Measurements from ENCODE around the gene PGM5.

Gene PGM5

DNA sequence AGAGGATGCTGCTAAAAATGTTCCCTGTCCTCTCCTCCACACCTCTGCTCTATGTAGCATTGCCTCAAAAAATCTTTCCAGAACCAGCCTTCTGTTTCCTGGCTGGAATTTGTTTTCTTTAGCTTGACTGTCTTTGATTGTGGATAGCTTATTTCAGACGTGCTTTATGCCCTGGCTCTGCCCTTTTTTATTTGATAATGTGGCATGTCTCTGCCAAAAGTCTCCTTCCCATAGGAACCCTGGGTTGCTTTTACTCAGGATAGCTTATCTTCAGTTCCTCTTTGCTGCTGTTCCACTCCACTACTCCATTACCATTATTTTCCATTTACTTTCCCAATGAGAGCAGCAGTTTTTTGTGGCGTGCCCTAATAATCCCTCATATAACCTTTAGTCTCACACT is 185.2 kb downstream of the PGM5 start:
- no peak for DNase-seq

DNA sequence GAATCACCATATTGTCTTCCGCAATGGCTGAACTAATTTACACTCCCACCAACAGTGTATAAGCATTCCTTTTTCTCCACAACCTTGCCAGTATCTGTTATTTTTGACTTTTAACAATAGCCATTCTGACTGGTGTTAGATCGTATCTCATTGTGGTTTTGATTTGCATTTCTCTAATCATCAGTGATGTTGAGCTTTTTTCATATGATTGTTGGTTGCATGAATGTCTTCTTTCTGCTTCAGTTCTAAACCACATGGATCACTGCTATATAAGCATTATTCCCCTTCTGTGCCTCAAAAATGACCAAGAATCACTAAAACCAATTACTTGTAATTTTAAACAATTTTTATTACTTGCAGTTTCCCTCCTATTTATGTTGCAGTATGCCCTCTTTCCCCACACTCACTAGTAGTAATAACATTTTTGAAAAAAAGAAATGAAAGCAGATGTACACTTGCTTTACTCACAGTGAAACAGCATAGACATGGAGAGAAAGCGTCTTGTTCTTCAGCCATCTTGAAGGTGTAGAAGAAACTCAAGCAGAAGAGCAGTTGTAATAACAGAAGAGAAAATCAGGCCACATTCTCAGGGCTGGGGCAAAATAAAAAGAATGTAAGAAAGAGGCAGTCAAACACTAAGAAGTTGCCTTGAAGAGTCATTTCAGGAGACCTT is 188.8 kb downstream of the PGM5 start:
- DNase-seq = no peak

DNA sequence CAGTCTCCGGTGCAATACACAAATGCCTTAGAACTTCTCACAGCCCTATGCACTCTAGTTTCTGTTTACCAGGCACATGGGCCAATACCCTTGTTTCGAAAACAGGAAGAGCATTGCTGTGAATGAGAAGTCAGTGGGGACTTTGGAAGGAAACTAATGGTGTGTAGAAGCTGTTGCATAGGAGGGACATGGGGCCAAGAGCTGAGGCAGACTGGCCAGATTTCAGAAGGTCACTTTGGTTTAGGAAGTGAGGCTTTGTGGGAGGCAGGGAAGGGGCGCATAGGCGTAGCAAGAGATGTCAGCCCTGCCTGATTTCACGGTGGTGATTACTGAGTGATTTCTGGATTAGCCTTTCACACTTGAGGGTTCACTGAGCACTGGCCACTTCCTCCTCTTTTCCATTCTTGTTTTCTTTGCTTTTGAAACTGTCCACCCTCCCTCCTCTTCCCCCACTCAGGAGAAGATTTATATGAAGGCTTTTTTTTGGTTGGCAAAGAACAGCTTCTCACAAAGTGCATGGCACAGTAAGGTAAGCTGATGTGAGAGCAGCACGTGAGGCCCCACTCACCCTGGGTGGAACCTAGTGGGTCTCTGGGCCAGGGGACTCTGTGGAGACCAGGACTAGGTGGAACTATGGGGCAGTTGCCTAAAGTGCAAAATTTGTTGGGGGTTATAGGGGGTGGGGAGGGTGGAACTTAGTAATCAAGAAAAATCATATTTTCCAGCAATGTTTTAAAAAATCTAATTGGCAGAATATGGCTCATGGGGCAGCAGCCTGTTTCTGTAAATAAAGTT is 190.4 kb downstream of the PGM5 start:
- peak; percentile 18 to 44 for DNase-seq

- no peak for DNase-seq
Measured at GRCh38 chr9:68547417-68547816, 191.0 kb downstream of the PGM5 start.

- no peak for DNase-seq
Measured at GRCh38 chr9:68548241-68548640, 191.8 kb downstream of the PGM5 start.

GRCh38 chr9:68551191-68551590 is 194.8 kb downstream of the PGM5 start:
- peak in 1 of 2 donors; percentile 13 for DNase-seq

- no peak for DNase-seq
Measured at GRCh38 chr9:68552700-68553476, 196.5 kb downstream of the PGM5 start.

- DNase-seq = no peak
Measured at GRCh38 chr9:68555437-68556150, 199.2 kb downstream of the PGM5 start.

DNA sequence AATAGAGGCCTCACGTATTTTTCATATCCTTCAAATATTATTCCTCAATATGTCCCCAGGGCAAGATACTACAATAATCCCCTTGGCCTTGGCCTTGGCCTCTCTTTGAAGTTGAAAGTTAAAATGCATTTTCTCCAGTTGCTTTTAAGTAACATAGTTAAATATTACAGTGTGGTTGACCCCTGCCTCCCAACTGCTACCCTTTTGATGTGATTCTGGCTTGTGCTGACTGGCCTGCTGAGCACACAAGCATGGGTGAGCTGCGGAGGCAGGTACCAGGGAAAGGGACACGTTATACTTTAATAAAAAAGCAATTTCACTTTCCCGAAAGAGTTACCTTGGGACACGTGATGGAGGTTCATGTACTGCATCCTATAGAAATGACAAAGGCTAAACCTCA is 202.1 kb downstream of the PGM5 start:
- DNase-seq = no peak

GRCh38 chr9:68560071-68560844 is 203.8 kb downstream of the PGM5 start:
- peak; percentile 41 to 68 for DNase-seq

DNA sequence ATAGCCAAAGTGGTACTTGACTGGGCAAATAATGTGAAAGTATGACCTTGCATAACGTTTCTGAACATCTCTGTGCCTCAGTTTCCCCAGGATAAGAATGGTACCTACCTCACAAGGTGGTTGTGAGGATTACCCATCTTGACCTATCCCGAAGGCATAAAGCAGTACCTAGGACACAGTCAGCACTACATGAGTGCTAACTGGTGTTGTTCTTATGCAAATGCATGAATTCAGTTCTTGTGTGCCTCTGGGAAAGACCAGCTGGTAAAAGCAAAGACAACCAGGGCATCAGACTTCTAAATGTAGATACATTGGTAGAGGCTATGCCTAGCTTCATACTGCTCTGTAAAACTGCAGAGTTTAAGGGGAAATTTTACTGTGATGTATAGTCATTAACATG is 206.1 kb downstream of the PGM5 start:
- no peak for DNase-seq

DNA sequence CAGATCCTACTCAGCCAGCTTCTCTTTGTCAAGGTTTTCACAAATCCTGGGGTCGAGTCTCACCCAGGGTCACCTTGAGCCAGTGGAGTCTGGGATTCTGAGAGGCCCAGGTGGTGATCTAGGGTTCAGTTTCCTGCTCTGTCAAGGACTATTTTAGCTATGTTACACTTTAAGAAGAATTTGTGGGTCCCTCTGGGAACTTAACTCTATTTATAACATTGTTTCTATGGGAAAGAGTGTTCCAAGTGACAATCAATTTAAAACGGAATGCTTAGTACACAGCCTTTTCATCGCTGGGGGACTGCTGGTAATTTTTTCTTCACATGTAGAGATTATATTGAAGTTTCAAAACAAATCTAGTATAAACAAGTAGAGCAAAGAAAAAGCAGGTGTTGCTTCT is 211.2 kb downstream of the PGM5 start:
- DNase-seq = no peak

DNA sequence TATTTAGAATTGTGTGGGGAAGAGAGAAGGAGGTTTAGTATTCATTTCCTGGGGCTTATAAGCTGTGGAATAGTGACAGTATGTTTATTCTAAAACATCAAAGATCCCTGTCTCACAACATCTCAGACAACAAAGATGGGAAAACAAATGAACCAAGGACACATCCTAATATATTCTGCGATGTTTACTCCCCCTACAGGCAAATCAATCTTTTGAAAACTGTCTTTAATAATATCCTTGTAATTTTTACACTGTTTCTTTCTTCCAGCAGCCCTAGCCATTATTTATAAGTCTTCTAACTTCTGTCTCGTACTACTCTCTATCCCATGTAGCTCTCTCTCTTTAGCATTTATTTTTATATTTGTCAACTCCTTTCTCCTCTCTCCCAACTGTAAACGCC is 217.7 kb downstream of the PGM5 start:
- no peak for DNase-seq

- no peak for DNase-seq
Measured at GRCh38 chr9:68575817-68576216, 219.4 kb downstream of the PGM5 start.

DNA sequence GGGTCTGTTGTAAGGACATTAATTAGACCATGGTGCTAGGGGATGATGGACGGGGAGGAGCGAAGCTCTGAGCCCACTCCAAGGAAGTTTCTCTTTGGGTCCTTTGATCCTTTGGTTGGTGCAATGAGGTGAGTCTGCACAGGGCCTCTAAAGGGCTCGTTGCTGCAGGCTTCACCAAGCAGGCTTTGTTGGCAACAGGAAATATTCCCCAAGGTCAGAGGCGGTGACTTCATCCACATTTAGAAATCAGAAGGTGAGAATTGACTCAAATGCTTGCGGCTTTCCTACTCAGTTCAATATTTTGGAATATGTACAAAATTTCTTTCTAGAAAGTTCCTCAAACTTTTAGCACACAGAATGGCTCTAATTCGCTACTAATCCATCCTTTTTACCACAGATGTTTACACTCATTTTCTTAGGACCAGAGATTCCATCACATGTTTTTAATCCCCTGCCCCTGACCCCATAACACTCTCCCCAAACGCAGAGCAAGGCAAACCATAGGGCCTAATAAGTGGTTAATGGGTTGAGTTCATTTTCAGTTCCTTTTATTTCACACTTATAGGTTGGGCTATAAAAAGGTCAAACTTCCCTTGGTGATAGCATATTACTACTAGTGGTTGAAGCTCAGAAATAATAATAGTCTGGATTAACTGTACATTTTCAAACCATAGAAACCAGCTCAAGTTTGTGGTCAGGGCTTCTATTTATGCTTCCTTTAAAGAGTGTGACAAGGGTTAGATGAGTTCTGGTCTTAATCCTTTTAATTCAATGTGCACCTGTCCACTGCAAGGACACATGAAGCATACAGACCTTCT is 221.6 kb downstream of the PGM5 start:
- no peak for DNase-seq

Data from CD4-positive, alpha-beta T cell treated with Interferon alpha-2 for 1 hour (primary cell).